Right ventricle myocardium inferior (tissue), 1 donor: ENCODE data around the gene FBXO5. TPM values are rescaled to one million over a fixed set of nuclear protein-coding genes. Genes with fewer than 3 reads are reported as not detected.
"Not testable (repeated sequence)": the region's sequence is repeated elsewhere in the genome, so short reads cannot be mapped to it uniquely, and the experiment has no call there.

Experiments
- ATAC-seq: fragments of 200-7000 bp; cut with Tn5 transposase; one replicate; pipeline ENCODE4 v1.9.1; 2020; ENCODE audit warnings: mild to moderate bottlenecking, moderate library complexity
- DNase-seq: peaks from one replicate; pipeline ENCODE4 v3.0.0; 2021; ENCODE audit errors: missing footprints
- intact Hi-C: fragments of 100-400 bp; cut with DNase I; formaldehyde crosslinking; loops from one replicate; pipeline ENCODE4 v1.11.0; 2022
- total RNA-seq: library from RNA; stranded (reverse); fragmentation: NEBNext Ultra II Directional; extraction: Animal tissue kit (Norgen Biotek cat#: 25700); gene quantifications from one replicate; pipeline ENCODE4 v1.2.1, GENCODE V29; 2021
- donor health status: DM: no; HTN: yes; CAD: no; lungs with severe emphysema.

FBXO5 gene
- total RNA-seq, 1 donor from 2014 or later = 2.4 TPM

- ATAC-seq, intact Hi-C loops: not testable (repeated sequence)
These were observed 16.5 kb downstream of the FBXO5 start for GRCh38 chr6:152966168-152966894.

GRCh38 chr6:152959333-152959732 is 23.5 kb downstream of the FBXO5 start:
- DNase-seq (no peak), ATAC-seq (no peak)
- intact Hi-C loops = loop anchor here (10.0 kb wide), 1 partner anchor 405 kb away; no protein-coding TSS in a partner anchor

More at GRCh38 chr6:152966168-152966894, 16.5 kb downstream of the FBXO5 start:
- DNase-seq = not testable (repeated sequence)

GRCh38 chr6:152957796-152958195 is 25.0 kb downstream of the FBXO5 start:
- intact Hi-C loops = loop anchor here (10.0 kb wide), 1 partner anchor 403 kb away; no protein-coding TSS in a partner anchor
- ATAC-seq (no peak), DNase-seq (no peak)

GRCh38 chr6:152954443-152954842 is 28.4 kb downstream of the FBXO5 start:
- intact Hi-C loops = loop anchor here (5.0 to 10.0 kb wide), 2 partner anchors 73 to 400 kb away; no protein-coding TSS in a partner anchor
- no peak for DNase-seq
- ATAC-seq = no peak

- ATAC-seq = no peak
- intact Hi-C loops = loop anchor here (5.0 to 10.0 kb wide), 2 partner anchors 74 to 398 kb away; no protein-coding TSS in a partner anchor
- DNase-seq = no peak
These were observed 29.9 kb downstream of the FBXO5 start for GRCh38 chr6:152952866-152953509.

GRCh38 chr6:152952045-152952444 is 30.8 kb downstream of the FBXO5 start:
- no peak for ATAC-seq
- intact Hi-C loops = loop anchor here (5.0 to 10.0 kb wide), 2 partner anchors 75 to 397 kb away; no protein-coding TSS in a partner anchor
- DNase-seq = no peak

GRCh38 chr6:152950240-152950639 is 32.6 kb downstream of the FBXO5 start:
- ATAC-seq = no peak
- no peak for DNase-seq
- intact Hi-C loops = loop anchor here (5.0 to 10.0 kb wide), 2 partner anchors 77 to 395 kb away; no protein-coding TSS in a partner anchor

GRCh38 chr6:152948150-152948768 is 34.6 kb downstream of the FBXO5 start:
- ATAC-seq (no peak), DNase-seq (no peak)
- intact Hi-C loops = loop anchor here (1.0 to 5.0 kb wide), 2 partner anchors 84 to 201 kb away; no protein-coding TSS in a partner anchor

- no peak for DNase-seq
- intact Hi-C loops = loop anchor here (5.0 kb wide), 1 partner anchor 200 kb away; no protein-coding TSS in a partner anchor
- ATAC-seq = no peak
These were observed 35.8 kb downstream of the FBXO5 start for GRCh38 chr6:152946995-152947394.

- intact Hi-C loops = loop anchor here (5.0 kb wide), 1 partner anchor 199 kb away; no protein-coding TSS in a partner anchor
These were observed 36.4 kb downstream of the FBXO5 start for GRCh38 chr6:152946484-152946883.

GRCh38 chr6:152943260-152943897 is 39.5 kb downstream of the FBXO5 start:
- ATAC-seq = no peak
- intact Hi-C loops = no loop called here
- DNase-seq = no peak

More at GRCh38 chr6:152946484-152946883, 36.4 kb downstream of the FBXO5 start:
- DNase-seq = no peak
- no peak for ATAC-seq

- DNase-seq = no peak
- no peak for ATAC-seq
- intact Hi-C loops = no loop called here
These were observed 40.4 kb downstream of the FBXO5 start for GRCh38 chr6:152942319-152942869.

- ATAC-seq = no peak
- DNase-seq = no peak
- intact Hi-C loops = no loop called here
These were observed 41.1 kb downstream of the FBXO5 start for GRCh38 chr6:152941746-152942145.

- intact Hi-C loops = no loop called here
- no peak for DNase-seq
- ATAC-seq = no peak
These were observed 50.0 kb downstream of the FBXO5 start for GRCh38 chr6:152932865-152933264.

GRCh38 chr6:152922706-152923105 is 60.1 kb downstream of the FBXO5 start:
- DNase-seq (no peak), ATAC-seq (peak; percentile 97)
- intact Hi-C loops = no loop called here
